PC-9 (cell line): ENCODE data around the gene LRP3.

Experiments
- CTCF ChIP-seq: fragments of 200-600 bp; sonication (generic); conservative IDR thresholded peaks from 2 replicates; pipeline ENCODE4 v1.6.1; 2017; ENCODE audit warnings: mixed run types, antibody characterized with exemption, mild to moderate bottlenecking, moderate library complexity
- EZH2 ChIP-seq: fragments of 200-600 bp; sonication (generic); IDR thresholded peaks from 2 replicates; pipeline ENCODE4 v1.8.0; 2017; ENCODE audit warnings: antibody characterized with exemption, low read depth

- no peak for TF ChIP-seq EZH2
- no peak for TF ChIP-seq CTCF
These were observed 17.8 kb downstream of the LRP3 start for GRCh38 chr19:33211794-33212435.
